Mesendoderm (in vitro differentiated cells): ENCODE results near the gene FRYL.

Source experiments
- DNase-seq: peaks from one replicate; pipeline ENCODE4 v3.0.0; 2013
- H2AK5ac ChIP-seq: 2 replicates; pipeline ENCODE4 v1.6.1; 2013; ENCODE audit warnings: low read length, inconsistent platforms
- H2BK120ac ChIP-seq: 2 replicates; pipeline ENCODE4 v1.6.1; 2013; ENCODE audit warnings: low read depth, mild to moderate bottlenecking, low read length, moderate library complexity, mixed read lengths
- H2BK15ac ChIP-seq: replicated peaks from 2 replicates; pipeline ENCODE4 v1.6.1; 2013; ENCODE audit warnings: low read depth, mild to moderate bottlenecking, moderate library complexity
- H2BK5ac ChIP-seq: 2 replicates; pipeline ENCODE4 v1.6.1; 2013; ENCODE audit warnings: low read length, inconsistent platforms
- H3K18ac ChIP-seq: 2 replicates; pipeline ENCODE4 v1.6.1; 2013; ENCODE audit warnings: mild to moderate bottlenecking, low read length, mixed read lengths
- H3K23ac ChIP-seq: one replicate; pipeline ENCODE4 v1.6.1; 2013; ENCODE audit warnings: low read length
- H3K27ac ChIP-seq: 2 replicates; pipeline ENCODE4 v1.5.1; 2013; ENCODE audit warnings: low read depth, mild to moderate bottlenecking, inconsistent platforms, low read length, moderate library complexity
- H3K27me3 ChIP-seq: 2 replicates; pipeline ENCODE4 v1.6.1; 2013; ENCODE audit warnings: low read length, control low read depth, mild to moderate bottlenecking, inconsistent platforms; ENCODE audit not compliant: insufficient read depth, poor library complexity
- H3K36me3 ChIP-seq: 2 replicates; pipeline ENCODE4 v1.6.1; 2013; ENCODE audit warnings: low read length, inconsistent platforms; ENCODE audit not compliant: control insufficient read depth, insufficient read depth
- H3K4ac ChIP-seq: one replicate; pipeline ENCODE4 v1.6.1; 2013; ENCODE audit warnings: low read depth, mild to moderate bottlenecking, low read length, moderate library complexity
- H3K4me1 ChIP-seq: 2 replicates; pipeline ENCODE4 v1.6.1; 2013; ENCODE audit warnings: low read depth, low read length, inconsistent platforms; ENCODE audit not compliant: control insufficient read depth
- H3K4me2 ChIP-seq: 2 replicates; pipeline ENCODE4 v1.6.1; 2013; ENCODE audit warnings: low read length
- H3K4me3 ChIP-seq: 2 replicates; pipeline ENCODE4 v1.5.1; 2013; ENCODE audit warnings: mild to moderate bottlenecking, low read length
- H3K56ac ChIP-seq: one replicate; pipeline ENCODE4 v1.6.1; 2013; ENCODE audit warnings: low read length
- H3K79me1 ChIP-seq: 2 replicates; pipeline ENCODE4 v1.6.1; 2013; ENCODE audit warnings: low read length, inconsistent platforms
- H3K79me2 ChIP-seq: 2 replicates; pipeline ENCODE4 v1.6.1; 2013; ENCODE audit warnings: mild to moderate bottlenecking, low read length; ENCODE audit not compliant: control insufficient read depth, insufficient read depth
- H3K9ac ChIP-seq: 2 replicates; pipeline ENCODE4 v1.6.1; 2013; ENCODE audit warnings: low read length, inconsistent platforms
- H4K5ac ChIP-seq: one replicate; pipeline ENCODE4 v1.6.1; 2013; ENCODE audit warnings: low read length
- H4K8ac ChIP-seq: one replicate; pipeline ENCODE4 v1.6.1; 2013; ENCODE audit warnings: low read depth, mild to moderate bottlenecking, control low read depth, low read length, moderate library complexity
- WGBS: extraction: QIAGEN DNeasy Blood & Tissue Kit; methylation state at CpG from one replicate; pipeline ENCODE4 v1.1.7; 2013; ENCODE audit warnings: low lambda C conversion rate, missing lambda C conversion rate; ENCODE audit not compliant: insufficient coverage; ENCODE audit errors: extremely low coverage; 5-methylcytosine and 5-hydroxymethylcytosine counted together

FRYL gene

DNA sequence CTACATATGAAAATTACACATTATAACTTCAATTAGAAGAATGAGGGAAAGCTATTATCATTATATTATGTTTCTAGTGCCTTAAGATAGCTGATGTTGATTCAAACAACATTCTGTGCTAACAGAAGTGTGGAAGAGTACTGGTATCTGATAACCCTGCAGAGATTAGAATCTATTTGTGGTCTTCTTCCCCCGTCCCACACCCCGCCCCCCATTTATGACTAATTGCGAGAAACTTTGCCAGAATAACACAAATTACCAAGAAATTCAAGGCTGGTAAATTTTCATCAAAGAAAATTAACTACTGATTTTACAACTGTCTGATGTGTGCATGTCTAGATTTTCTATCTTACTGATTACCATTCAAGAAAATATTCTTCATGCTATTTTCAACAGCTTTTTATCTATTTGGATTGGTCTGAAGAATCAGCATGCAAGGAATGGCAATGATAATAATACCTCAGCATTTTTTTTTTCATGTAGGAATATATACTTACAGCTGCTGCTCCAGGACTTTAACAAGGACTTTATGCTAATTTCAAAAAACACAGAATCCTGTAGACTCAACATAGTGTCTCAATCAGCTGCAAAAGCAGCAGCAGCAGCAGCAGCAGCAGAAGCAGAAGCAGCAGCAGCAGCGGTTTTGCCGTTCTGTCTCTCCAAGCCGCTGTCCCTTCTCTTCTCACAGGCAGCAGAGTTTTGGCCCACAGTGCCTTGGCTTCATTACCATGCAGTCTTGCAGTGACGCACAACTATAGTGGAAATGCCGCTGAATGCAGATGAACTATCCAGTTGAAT lies 126.7 kb downstream of the FRYL start:
- no peaks in the 10 kb centered on the region for H3K27me3 ChIP-seq
- no peaks in the 10 kb centered on the region for H3K36me3 ChIP-seq
- H3K56ac ChIP-seq = peak overlapping the region; percentile 17
- no peak overlapping the region for H3K18ac ChIP-seq
- H3K27ac ChIP-seq = no peak overlapping the region
- H3K4ac ChIP-seq = no peak overlapping the region
- no peak overlapping the region for H4K8ac ChIP-seq
- H3K23ac ChIP-seq = no peak overlapping the region
- H3K9ac ChIP-seq = no peak overlapping the region
- H2BK120ac ChIP-seq = no peak overlapping the region
- H3K4me1 ChIP-seq = peaks cover 2% of the 10 kb centered on the region
- no peaks in the 10 kb centered on the region for H3K79me2 ChIP-seq
- H2BK15ac ChIP-seq = no peak overlapping the region
- WGBS = no CpG with 5 or more reads among the region's 8 CpGs
- DNase-seq = peak; percentile 70
- no peak overlapping the region for H2AK5ac ChIP-seq
- H3K4me2 ChIP-seq = no peak overlapping the region
- H2BK5ac ChIP-seq = no peak overlapping the region
- H4K5ac ChIP-seq = no peak overlapping the region
- H3K4me3 ChIP-seq = no peak overlapping the region
- peaks cover 5% of the 10 kb centered on the region for H3K79me1 ChIP-seq

DNA sequence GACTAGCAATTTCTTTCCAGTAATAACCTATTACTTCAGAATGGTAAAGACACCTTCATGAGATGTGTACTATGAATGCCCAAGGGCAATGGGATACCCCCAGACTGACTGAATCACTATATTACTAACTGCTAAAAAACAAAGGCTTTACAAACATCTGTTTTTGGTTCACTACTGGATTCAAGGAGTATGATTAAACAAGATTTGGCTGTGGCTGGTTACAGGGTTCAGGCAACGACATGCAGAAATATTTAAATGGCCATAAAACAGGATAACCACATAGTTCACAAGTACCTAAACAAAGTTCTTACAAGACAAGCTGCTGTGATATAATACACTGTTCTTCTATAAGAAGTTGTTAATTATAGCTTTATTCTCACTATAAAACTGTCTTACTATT lies 128.2 kb downstream of the FRYL start:
- no peak overlapping the region for H3K27ac ChIP-seq
- H3K27me3 ChIP-seq = no peaks in the 10 kb centered on the region
- H2BK120ac ChIP-seq = no peak overlapping the region
- H4K5ac ChIP-seq = no peak overlapping the region
- no peaks in the 10 kb centered on the region for H3K36me3 ChIP-seq
- DNase-seq = no peak
- H2BK5ac ChIP-seq = no peak overlapping the region
- no peak overlapping the region for H3K4me3 ChIP-seq
- no peak overlapping the region for H3K18ac ChIP-seq
- peaks cover 2% of the 10 kb centered on the region for H3K4me1 ChIP-seq
- no peak overlapping the region for H2BK15ac ChIP-seq
- no peak overlapping the region for H3K9ac ChIP-seq
- no peak overlapping the region for H3K23ac ChIP-seq
- H3K4ac ChIP-seq = no peak overlapping the region
- H3K79me2 ChIP-seq = no peaks in the 10 kb centered on the region
- no peak overlapping the region for H3K4me2 ChIP-seq
- H3K56ac ChIP-seq = no peak overlapping the region
- H2AK5ac ChIP-seq = no peak overlapping the region
- no CpG with 5 or more reads among the region's 1 CpG for WGBS
- H3K79me1 ChIP-seq = peaks cover 7% of the 10 kb centered on the region
- H4K8ac ChIP-seq = no peak overlapping the region

DNA sequence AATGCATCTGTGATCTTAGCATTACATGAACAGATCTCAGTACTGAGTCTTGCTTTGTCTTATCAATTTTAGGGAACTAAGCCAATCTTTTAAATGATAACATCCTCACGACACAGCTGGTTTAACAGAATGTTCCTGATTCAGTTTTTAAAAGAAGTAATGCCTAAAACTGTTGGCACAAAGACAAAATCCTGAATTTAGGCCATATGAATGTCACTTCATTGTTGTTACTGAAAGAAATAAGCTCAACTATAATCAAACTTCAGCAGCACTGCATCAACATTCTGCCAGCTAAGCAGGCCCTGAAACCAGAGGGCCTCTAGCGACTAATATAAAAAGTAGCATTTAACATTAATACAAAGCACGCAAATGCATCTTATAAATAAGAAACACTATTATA lies 130.6 kb downstream of the FRYL start:
- no peak for DNase-seq
- Histone ChIP-seq H2AK5ac (no peak overlapping the region), H3K79me1 (peaks cover 12% of the 10 kb centered on the region), H3K9ac (no peak overlapping the region), H3K36me3 (no peaks in the 10 kb centered on the region), H2BK15ac (no peak overlapping the region), H3K4me3 (no peak overlapping the region), H3K18ac (no peak overlapping the region), H2BK5ac (no peak overlapping the region), H3K79me2 (no peaks in the 10 kb centered on the region), H3K56ac (no peak overlapping the region), H3K4me2 (no peak overlapping the region), H2BK120ac (no peak overlapping the region), H4K5ac (no peak overlapping the region), H3K23ac (no peak overlapping the region), H3K4me1 (peaks cover 2% of the 10 kb centered on the region), H3K27ac (no peak overlapping the region), H4K8ac (no peak overlapping the region), H3K27me3 (no peaks in the 10 kb centered on the region), H3K4ac (no peak overlapping the region)
- no CpG with 5 or more reads among the region's 3 CpGs for WGBS

DNA sequence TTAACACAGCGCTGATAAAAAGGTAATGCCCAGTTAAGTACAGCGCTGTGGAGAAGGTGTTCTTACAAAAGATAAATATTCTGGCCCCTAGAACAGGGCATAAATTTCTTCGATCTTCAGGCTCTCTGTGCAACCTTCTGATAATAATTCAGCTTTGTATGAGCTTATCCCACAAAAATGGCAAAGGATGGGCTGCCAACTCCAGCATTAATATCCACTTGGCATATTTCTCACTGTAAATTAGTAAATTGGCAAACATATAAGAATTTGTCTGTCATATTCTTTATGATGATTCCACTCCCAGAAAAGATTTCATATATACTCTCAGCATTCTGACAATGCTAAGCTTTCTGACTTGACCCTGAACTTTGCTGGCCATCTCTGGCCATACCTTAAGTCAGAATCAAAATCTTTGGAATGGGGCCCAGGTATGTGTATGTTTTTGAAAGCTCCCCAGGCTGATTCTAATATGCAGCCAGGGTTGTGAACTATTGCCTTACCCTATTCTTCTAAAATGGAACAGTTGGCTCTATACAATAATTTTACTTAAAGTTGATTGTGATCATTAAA lies 134.8 kb downstream of the FRYL start:
- no peaks in the 10 kb centered on the region for H3K79me2 ChIP-seq
- no peak overlapping the region for H2BK5ac ChIP-seq
- H4K5ac ChIP-seq = no peak overlapping the region
- no peak overlapping the region for H2AK5ac ChIP-seq
- H3K4me3 ChIP-seq = no peak overlapping the region
- WGBS = no CpG with 5 or more reads among the region's 3 CpGs
- H2BK120ac ChIP-seq = no peak overlapping the region
- H3K56ac ChIP-seq = no peak overlapping the region
- peaks cover 2% of the 10 kb centered on the region for H3K4me1 ChIP-seq
- DNase-seq = no peak
- H4K8ac ChIP-seq = no peak overlapping the region
- no peak overlapping the region for H3K4me2 ChIP-seq
- H3K36me3 ChIP-seq = no peaks in the 10 kb centered on the region
- no peak overlapping the region for H3K18ac ChIP-seq
- no peak overlapping the region for H3K23ac ChIP-seq
- peaks cover 9% of the 10 kb centered on the region for H3K79me1 ChIP-seq
- no peak overlapping the region for H2BK15ac ChIP-seq
- no peaks in the 10 kb centered on the region for H3K27me3 ChIP-seq
- no peak overlapping the region for H3K4ac ChIP-seq
- no peak overlapping the region for H3K27ac ChIP-seq
- H3K9ac ChIP-seq = no peak overlapping the region

DNA sequence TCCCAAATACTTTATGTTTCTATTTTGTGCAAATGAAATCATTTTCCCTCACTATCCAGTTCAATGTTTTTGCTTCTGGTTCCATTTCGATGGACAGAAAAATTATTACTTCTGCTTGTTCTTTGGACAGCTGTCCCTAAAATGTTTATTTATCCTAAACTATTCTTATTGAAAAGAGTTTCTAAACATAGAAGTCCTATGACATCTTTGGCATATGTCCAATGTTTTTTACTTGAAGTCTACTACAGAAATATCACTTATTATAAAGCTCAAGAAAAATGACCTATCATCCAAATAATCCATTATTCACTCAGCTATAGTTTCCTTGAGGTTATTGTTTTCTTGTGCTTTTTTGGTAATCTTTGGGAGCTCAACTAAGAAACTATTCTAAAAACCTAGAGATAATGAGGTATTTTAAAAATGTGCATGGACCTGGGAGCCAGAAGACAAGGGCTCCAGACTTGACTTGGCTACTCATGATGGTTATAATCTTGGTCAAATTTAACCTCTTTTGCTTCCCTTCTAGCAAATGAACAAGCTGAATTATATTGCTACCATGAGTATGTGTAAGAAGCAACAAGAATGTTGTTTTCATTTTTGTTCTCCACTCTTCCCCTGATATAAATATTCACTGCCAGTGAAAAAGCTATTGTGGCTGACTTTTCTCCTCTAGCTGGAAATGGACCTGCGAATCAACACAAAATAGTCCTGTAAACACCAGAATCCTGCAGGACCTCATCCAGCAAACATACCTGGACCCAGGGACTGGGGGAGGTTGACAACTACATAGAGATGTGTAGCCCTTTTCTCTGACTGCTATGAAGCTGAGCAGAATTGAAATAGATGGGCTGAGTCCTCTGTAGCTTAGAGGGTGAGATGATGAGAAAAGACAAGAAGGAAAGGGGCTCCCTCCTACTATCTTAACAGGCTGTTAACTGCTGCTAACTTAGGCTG lies 137.4 kb downstream of the FRYL start:
- Histone ChIP-seq H3K9ac (no peak overlapping the region), H4K8ac (no peak overlapping the region), H3K79me1 (peaks cover 9% of the 10 kb centered on the region), H3K27me3 (no peaks in the 10 kb centered on the region), H3K36me3 (no peaks in the 10 kb centered on the region), H2AK5ac (no peak overlapping the region), H2BK120ac (no peak overlapping the region), H3K56ac (no peak overlapping the region), H3K4me3 (no peak overlapping the region), H3K18ac (no peak overlapping the region), H3K23ac (no peak overlapping the region), H2BK15ac (no peak overlapping the region), H2BK5ac (no peak overlapping the region), H3K4me2 (no peak overlapping the region), H4K5ac (no peak overlapping the region), H3K4ac (no peak overlapping the region), H3K79me2 (no peaks in the 10 kb centered on the region), H3K4me1 (peaks cover 2% of the 10 kb centered on the region), H3K27ac (no peak overlapping the region)
- no peak for DNase-seq
- WGBS = no CpG with 5 or more reads among the region's 2 CpGs
